Inflammatory macrophage (primary cell): Measurements from ENCODE around the gene CPLANE2.
"Not testable (repeated sequence)": the region's sequence is repeated elsewhere in the genome, so short reads cannot be mapped to it uniquely, and the experiment has no call there.

Experiments used
- DNase-seq, 2 donors: peaks; one replicate each; pipeline ENCODE4 v3.0.0-alpha.2; 2020 to 2022

CPLANE2 gene

GRCh38 chr1:16208270-16208987 is 28.6 kb downstream of the CPLANE2 start:
- no peak for DNase-seq

GRCh38 chr1:16207318-16208269 is 29.4 kb downstream of the CPLANE2 start:
- peak in 1 of 2 donors; percentile 3 for DNase-seq

GRCh38 chr1:16206547-16207317 is 30.3 kb downstream of the CPLANE2 start:
- DNase-seq = peak; percentile 97

- no peak for DNase-seq
These were observed 31.0 kb downstream of the CPLANE2 start for GRCh38 chr1:16205891-16206546.

GRCh38 chr1:16205334-16205671 is 31.7 kb downstream of the CPLANE2 start:
- DNase-seq = no peak

- DNase-seq = no peak
These were observed 32.2 kb downstream of the CPLANE2 start for GRCh38 chr1:16204634-16205333.

GRCh38 chr1:16204216-16204615 is 32.8 kb downstream of the CPLANE2 start:
- DNase-seq = no peak

- no peak for DNase-seq
These were observed 33.4 kb downstream of the CPLANE2 start for GRCh38 chr1:16203550-16203949.

- DNase-seq = no peak
These were observed 34.4 kb downstream of the CPLANE2 start for GRCh38 chr1:16202281-16203210.

- DNase-seq = no peak
These were observed 37.3 kb downstream of the CPLANE2 start for GRCh38 chr1:16199700-16200099.

GRCh38 chr1:16199157-16199501 is 37.9 kb downstream of the CPLANE2 start:
- no peak for DNase-seq

- DNase-seq = no peak
These were observed 38.4 kb downstream of the CPLANE2 start for GRCh38 chr1:16198444-16199156.

- no peak for DNase-seq
These were observed 40.1 kb downstream of the CPLANE2 start for GRCh38 chr1:16196874-16197273.

GRCh38 chr1:16196139-16196538 is 40.8 kb downstream of the CPLANE2 start:
- not testable (repeated sequence) for DNase-seq

- no peak for DNase-seq
These were observed 41.5 kb downstream of the CPLANE2 start for GRCh38 chr1:16195518-16195905.

- DNase-seq = no peak
These were observed 45.0 kb downstream of the CPLANE2 start for GRCh38 chr1:16191916-16192546.

- DNase-seq = no peak
These were observed 45.7 kb downstream of the CPLANE2 start for GRCh38 chr1:16191309-16191708.

- DNase-seq = no peak
These were observed 46.9 kb downstream of the CPLANE2 start for GRCh38 chr1:16189921-16190621.

GRCh38 chr1:16189003-16189402 is 48.0 kb downstream of the CPLANE2 start:
- DNase-seq = no peak
